B cell (primary cell): ENCODE results near the gene TRIM50. TPM values are rescaled to one million over a fixed set of nuclear protein-coding genes. Genes with fewer than 3 reads are reported as not detected.
"Not testable (repeated sequence)": the region's sequence is repeated elsewhere in the genome, so short reads cannot be mapped to it uniquely, and the experiment has no call there.

Source experiments
- ATAC-seq: fragments of 200-7000 bp; cut with Tn5 transposase; one replicate; pipeline ENCODE4 v1.10.0; 2021; ENCODE audit warnings: low read depth, mild to moderate bottlenecking, moderate number of reproducible peaks, moderate library complexity
- CTCF ChIA-PET: fragments of 350-600 bp; sonication (Branson Sonifier 250); formaldehyde crosslinking; loops from one replicate; lab custom pipeline; 2021; ENCODE audit warnings: antibody characterized with exemption, inconsistent platforms; lab: Charles Lee
- POLR2A ChIA-PET: fragments of 350-600 bp; sonication (Branson Sonifier 250); formaldehyde crosslinking; loops from one replicate; lab custom pipeline; 2021; ENCODE audit warnings: antibody characterized with exemption; lab: Charles Lee
- DNase-seq: peaks from one replicate; pipeline ENCODE4 v3.0.0; 2013
- H2AFZ ChIP-seq: 2 replicates; pipeline ENCODE4 v1.6.1; 2012; ENCODE audit warnings: mild to moderate bottlenecking, low read depth, low read length; ENCODE audit not compliant: insufficient read depth, poor library complexity, severe bottlenecking
- H3K27ac ChIP-seq, 2 donors: 1 replicate in 1 of 2; 2 replicates in 1 of 2; pipeline ENCODE4 v1.5.1; 2012 to 2013; ENCODE audit warnings: low read length in 2 of 2, mild to moderate bottlenecking in 2 of 2, moderate library complexity in 1 of 2
- H3K27me3 ChIP-seq, 4 experiments: fragments of 200-600 bp in 1 of 4; sonication (generic) in 1 of 4; replicated peaks in 1 of 4; 1 replicate in 2 of 4; 2 replicates in 2 of 4; pipeline versions ENCODE4 v1.6.1 to v1.7.0; 2013 to 2016; ENCODE audit warnings: low read length in 3 of 4, mild to moderate bottlenecking in 2 of 4, mixed read lengths in 1 of 4, moderate library complexity in 1 of 4; ENCODE audit not compliant: insufficient read depth in 4 of 4, control insufficient read depth in 3 of 4; ENCODE audit errors: control extremely low read depth in 1 of 4
- H3K36me3 ChIP-seq, 2 experiments: replicated peaks in 1 of 2; 1 replicate in 1 of 2; 2 replicates in 1 of 2; pipeline versions ENCODE4 v1.6.1 to v1.7.1; 2013; ENCODE audit warnings: low read length in 1 of 2; ENCODE audit not compliant: insufficient read depth in 2 of 2, control insufficient read depth in 1 of 2; ENCODE audit errors: control extremely low read depth in 1 of 2, extremely low read depth in 1 of 2
- H3K4me1 ChIP-seq, 2 donors: fragments of 200-600 bp in 1 of 2; sonication (generic) in 1 of 2; 1 replicate in 1 of 2; 2 replicates in 1 of 2; pipeline versions ENCODE4 v1.5.1 to v1.6.1; 2013 to 2017; ENCODE audit warnings: low read length in 2 of 2; ENCODE audit not compliant: control insufficient read depth in 2 of 2, insufficient read depth in 2 of 2
- H3K4me2 ChIP-seq: replicated peaks from 2 replicates; pipeline ENCODE3; 2012; ENCODE audit warnings: mild to moderate bottlenecking, low read depth, low read length; ENCODE audit not compliant: poor library complexity, severe bottlenecking
- H3K4me3 ChIP-seq, 5 experiments: fragments of 200-600 bp in 1 of 5; sonication (generic) in 1 of 5; 1 replicate in 3 of 5; 2 replicates in 2 of 5; pipeline versions ENCODE4 v1.5.1 to v1.7.0; 2011 to 2016; ENCODE audit warnings: low read length in 4 of 5, mild to moderate bottlenecking in 4 of 5, low read depth in 2 of 5, control low read depth in 1 of 5, moderate library complexity in 1 of 5; ENCODE audit not compliant: insufficient read depth in 1 of 5; ENCODE audit errors: control extremely low read depth in 1 of 5, extremely low read depth in 1 of 5
- H3K79me2 ChIP-seq: fragments of 200-600 bp; sonication (generic); one replicate; pipeline ENCODE4 v1.6.0; 2016; ENCODE audit warnings: low read length; ENCODE audit not compliant: control insufficient read depth, insufficient read depth
- H3K9ac ChIP-seq: fragments of 200-600 bp; sonication (generic); 2 replicates; pipeline ENCODE4 v1.6.1; 2017; ENCODE audit warnings: mild to moderate bottlenecking, low read length, moderate library complexity
- H3K9me3 ChIP-seq, 3 donors: one replicate each; pipeline versions ENCODE4 v1.6.1 to v1.7.1; 2013; ENCODE audit warnings: low read length in 2 of 3; ENCODE audit not compliant: control insufficient read depth in 2 of 3, insufficient read depth in 1 of 3; ENCODE audit errors: control extremely low read depth in 1 of 3
- H4K20me1 ChIP-seq: 2 replicates; pipeline ENCODE4 v1.6.0; 2012; ENCODE audit warnings: mild to moderate bottlenecking, low read length; ENCODE audit not compliant: insufficient read depth, control insufficient read depth, poor library complexity, severe bottlenecking
- H3K27ac Mint-ChIP-seq: one replicate; pipeline ENCODE4 v1.8.0; 2021; ENCODE audit warnings: mixed read lengths
- H3K27me3 Mint-ChIP-seq: one replicate; pipeline ENCODE4 v1.8.0; 2021; ENCODE audit warnings: mixed read lengths
- H3K4me1 Mint-ChIP-seq: one replicate; pipeline ENCODE4 v1.8.0; 2021; ENCODE audit warnings: mixed read lengths
- H3K4me3 Mint-ChIP-seq: one replicate; pipeline ENCODE4 v1.8.0; 2021; ENCODE audit warnings: mixed read lengths
- H3K9me3 Mint-ChIP-seq: one replicate; pipeline ENCODE4 v1.8.0; 2022; ENCODE audit warnings: mixed read lengths; ENCODE audit not compliant: insufficient read depth
- EZH2 ChIP-seq: IDR thresholded peaks from 2 replicates; pipeline ENCODE4 v1.6.1; 2012; ENCODE audit warnings: borderline replicate concordance, low read depth, mild to moderate bottlenecking, moderate library complexity, low read length; ENCODE audit not compliant: insufficient read depth, poor library complexity, severe bottlenecking
- WGBS: methylation state at CpG from one replicate; pipeline ENCODE4 v1.1.5; 2013; ENCODE audit warnings: missing lambda C conversion rate; ENCODE audit not compliant: insufficient coverage; 5-methylcytosine and 5-hydroxymethylcytosine counted together
- intact Hi-C: fragments of 100-400 bp; cut with micrococcal nuclease; formaldehyde crosslinking; loops from one replicate; pipeline ENCODE4 v1.10.0; 2022
- polyA plus RNA-seq: library from polyadenylated mRNA; depleted of rRNA; stranded (reverse); fragments of >200 nt; gene quantifications from 2 replicates; pipeline ENCODE4 v1.2.3, GENCODE V29; 2012
- total RNA-seq, 2 donors: library from RNA; stranded (reverse); fragments of 120-200 nt in 1 of 2; gene quantifications; 1 replicate in 1 of 2; 2 replicates in 1 of 2; pipeline versions ENCODE4 v1.2.3 to v1.2.4, GENCODE V29; 2013 to 2022
- TF ChIP-seq, protein P1 (sequence below): fragments of 200-600 bp; IDR thresholded peaks from one replicate; pipeline ENCODE4 v1.8.0; 2022; ENCODE audit warnings: antibody characterized with exemption, mild to moderate bottlenecking

Gene TRIM50
- total and polyA plus RNA-seq, 2 donors (not counting 1 experiment from before 2014, with no cell fraction given): not detected

DNA sequence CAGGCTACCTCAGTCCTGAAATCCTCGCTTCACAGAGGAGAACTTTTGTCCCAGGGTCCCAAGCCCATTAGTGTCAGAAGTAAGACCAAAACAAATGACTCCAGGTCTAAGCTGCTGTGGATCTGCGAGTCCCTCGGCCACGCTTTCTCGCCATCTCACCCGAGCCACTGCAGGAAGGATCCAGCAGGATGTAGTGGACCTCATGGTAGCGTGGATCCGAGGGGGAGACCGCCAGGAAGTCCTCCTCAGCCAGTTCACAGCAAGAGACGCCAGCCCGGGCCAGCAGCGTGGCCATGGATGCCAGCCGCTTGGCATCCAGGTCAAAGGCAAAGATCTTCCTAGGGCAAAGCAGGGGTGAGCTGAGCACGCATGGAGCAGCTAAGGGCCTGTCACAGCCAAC, 23.8 kb downstream of the TRIM50 start:
- intact Hi-C loops: no loop called here
- Mint-ChIP-seq H3K4me3 (no peak overlapping the region), H3K27ac (no peak overlapping the region), H3K9me3 (no peaks in the 10 kb centered on the region), H3K4me1 (peaks cover 26% of the 10 kb centered on the region), H3K27me3 (no peaks in the 10 kb centered on the region)
- H2AFZ ChIP-seq: no peak overlapping the region
- H3K36me3 ChIP-seq: peaks cover 0 to 36% of the 10 kb centered on the region in 2 experiments
- TF ChIP-seq, protein P1, sequence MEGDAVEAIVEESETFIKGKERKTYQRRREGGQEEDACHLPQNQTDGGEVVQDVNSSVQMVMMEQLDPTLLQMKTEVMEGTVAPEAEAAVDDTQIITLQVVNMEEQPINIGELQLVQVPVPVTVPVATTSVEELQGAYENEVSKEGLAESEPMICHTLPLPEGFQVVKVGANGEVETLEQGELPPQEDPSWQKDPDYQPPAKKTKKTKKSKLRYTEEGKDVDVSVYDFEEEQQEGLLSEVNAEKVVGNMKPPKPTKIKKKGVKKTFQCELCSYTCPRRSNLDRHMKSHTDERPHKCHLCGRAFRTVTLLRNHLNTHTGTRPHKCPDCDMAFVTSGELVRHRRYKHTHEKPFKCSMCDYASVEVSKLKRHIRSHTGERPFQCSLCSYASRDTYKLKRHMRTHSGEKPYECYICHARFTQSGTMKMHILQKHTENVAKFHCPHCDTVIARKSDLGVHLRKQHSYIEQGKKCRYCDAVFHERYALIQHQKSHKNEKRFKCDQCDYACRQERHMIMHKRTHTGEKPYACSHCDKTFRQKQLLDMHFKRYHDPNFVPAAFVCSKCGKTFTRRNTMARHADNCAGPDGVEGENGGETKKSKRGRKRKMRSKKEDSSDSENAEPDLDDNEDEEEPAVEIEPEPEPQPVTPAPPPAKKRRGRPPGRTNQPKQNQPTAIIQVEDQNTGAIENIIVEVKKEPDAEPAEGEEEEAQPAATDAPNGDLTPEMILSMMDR: no peak
- TF ChIP-seq EZH2: no peak
- POLR2A ChIA-PET: no interaction called here
- peaks cover 23% of the 10 kb centered on the region for H4K20me1 ChIP-seq
- H3K9ac ChIP-seq: no peak overlapping the region
- 98% methylated on average over 14 of the region's 14 CpGs for WGBS
- H3K79me2 ChIP-seq: peaks cover 23% of the 10 kb centered on the region
- peaks cover 10 to 13% of the 10 kb centered on the region in 2 donors for H3K4me1 ChIP-seq
- H3K4me2 ChIP-seq: no peak overlapping the region
- H3K27ac ChIP-seq: no peak overlapping the region
- no peaks in the 10 kb centered on the region for H3K27me3 ChIP-seq
- H3K9me3 ChIP-seq: peaks cover 0 to 1% (median 0%) of the 10 kb centered on the region in 3 donors
- ATAC-seq (no peak), DNase-seq (no peak)
- CTCF ChIA-PET: no interaction called here
- no peak overlapping the region for H3K4me3 ChIP-seq

DNA sequence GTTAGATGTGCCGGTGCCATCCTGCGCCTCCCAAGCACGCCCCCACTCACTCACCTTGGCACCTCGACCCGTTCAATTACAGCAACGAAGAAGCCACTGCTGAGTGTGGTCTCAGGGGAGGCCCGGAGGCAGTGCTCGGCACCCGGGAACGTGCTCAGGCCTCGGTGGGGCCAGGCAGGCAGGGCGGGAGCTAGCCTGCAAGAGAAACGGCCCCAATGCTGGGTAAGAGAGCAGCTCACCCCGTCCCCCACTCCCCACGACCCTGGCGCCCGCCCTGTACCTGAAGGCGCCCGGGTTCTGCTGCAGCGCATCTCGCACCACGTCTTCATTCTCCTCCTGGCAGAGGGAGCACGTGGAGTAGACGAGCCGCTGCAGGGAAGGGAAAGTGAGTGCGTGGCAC, 24.3 kb downstream of the TRIM50 start:
- no peaks in the 10 kb centered on the region for H3K27me3 Mint-ChIP-seq
- no peaks in the 10 kb centered on the region for H3K9me3 Mint-ChIP-seq
- 96% methylated on average over 18 of the region's 26 CpGs for WGBS
- TF ChIP-seq EZH2: no peak
- TF ChIP-seq, protein P1: no peak
- H3K36me3 ChIP-seq: peaks cover 0 to 36% of the 10 kb centered on the region in 2 experiments
- DNase-seq: no peak
- no peaks in the 10 kb centered on the region for H3K9me3 ChIP-seq
- H2AFZ ChIP-seq: no peak overlapping the region
- intact Hi-C loops: no loop called here
- peaks cover 8 to 10% of the 10 kb centered on the region in 2 donors for H3K4me1 ChIP-seq
- H3K4me3 Mint-ChIP-seq: no peak overlapping the region
- peaks cover 23% of the 10 kb centered on the region for H4K20me1 ChIP-seq
- CTCF ChIA-PET: no interaction called here
- no peak overlapping the region for H3K4me2 ChIP-seq
- no peak overlapping the region for H3K9ac ChIP-seq
- H3K27ac Mint-ChIP-seq: no peak overlapping the region
- peaks cover 23% of the 10 kb centered on the region for H3K4me1 Mint-ChIP-seq
- H3K27ac ChIP-seq: no peak overlapping the region
- no peaks in the 10 kb centered on the region for H3K27me3 ChIP-seq
- POLR2A ChIA-PET: no interaction called here
- ATAC-seq: no peak
- peaks cover 22% of the 10 kb centered on the region for H3K79me2 ChIP-seq
- H3K4me3 ChIP-seq: no peak overlapping the region

DNA sequence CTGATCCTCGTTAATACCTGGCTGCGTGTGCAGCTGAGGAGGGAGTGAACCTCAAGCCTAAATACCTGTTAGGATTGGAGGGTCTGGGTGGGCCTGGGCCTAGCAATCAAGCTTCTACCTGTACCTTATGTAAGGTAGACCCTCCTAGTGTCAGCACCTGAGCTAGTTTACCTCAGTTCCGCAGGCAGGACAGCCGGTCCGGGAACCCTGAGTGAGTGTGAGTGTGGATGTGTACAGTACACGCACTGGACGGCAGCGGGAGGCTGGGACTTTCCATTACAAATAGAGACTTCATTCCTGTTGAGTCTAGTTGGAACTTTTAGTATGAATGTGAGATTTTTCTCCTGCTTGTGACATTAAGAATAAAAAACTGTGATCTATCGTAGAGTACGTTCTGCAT, 25.0 kb downstream of the TRIM50 start:
- H2AFZ ChIP-seq, H3K4me2 ChIP-seq, H3K9ac ChIP-seq, H3K9me3 Mint-ChIP-seq, H3K4me3 ChIP-seq, H3K27me3 Mint-ChIP-seq, H3K9me3 ChIP-seq, H3K27me3 ChIP-seq, H3K27ac ChIP-seq, ATAC-seq, H3K4me3 Mint-ChIP-seq, CTCF ChIA-PET, H3K4me1 ChIP-seq, H3K27ac Mint-ChIP-seq, intact Hi-C loops, POLR2A ChIA-PET, DNase-seq: not testable (repeated sequence)
- Histone ChIP-seq H3K36me3 (peaks cover 0 to 36% of the 10 kb centered on the region in 2 experiments), H3K79me2 (peaks cover 15% of the 10 kb centered on the region), H4K20me1 (peaks cover 17% of the 10 kb centered on the region)
- no CpG with 5 or more reads among the region's 10 CpGs for WGBS
- H3K4me1 Mint-ChIP-seq: peaks cover 17% of the 10 kb centered on the region
